Femur (tissue), 1 donor: ENCODE results near the gene MYLIP.

Source experiments
- DNase-seq: peaks from one replicate; pipeline ENCODE4 v3.0.0-alpha.2; 2017

The MYLIP gene

GRCh38 chr6:16108419-16108818, 20.5 kb upstream of the MYLIP start:
- no peak for DNase-seq

DNA sequence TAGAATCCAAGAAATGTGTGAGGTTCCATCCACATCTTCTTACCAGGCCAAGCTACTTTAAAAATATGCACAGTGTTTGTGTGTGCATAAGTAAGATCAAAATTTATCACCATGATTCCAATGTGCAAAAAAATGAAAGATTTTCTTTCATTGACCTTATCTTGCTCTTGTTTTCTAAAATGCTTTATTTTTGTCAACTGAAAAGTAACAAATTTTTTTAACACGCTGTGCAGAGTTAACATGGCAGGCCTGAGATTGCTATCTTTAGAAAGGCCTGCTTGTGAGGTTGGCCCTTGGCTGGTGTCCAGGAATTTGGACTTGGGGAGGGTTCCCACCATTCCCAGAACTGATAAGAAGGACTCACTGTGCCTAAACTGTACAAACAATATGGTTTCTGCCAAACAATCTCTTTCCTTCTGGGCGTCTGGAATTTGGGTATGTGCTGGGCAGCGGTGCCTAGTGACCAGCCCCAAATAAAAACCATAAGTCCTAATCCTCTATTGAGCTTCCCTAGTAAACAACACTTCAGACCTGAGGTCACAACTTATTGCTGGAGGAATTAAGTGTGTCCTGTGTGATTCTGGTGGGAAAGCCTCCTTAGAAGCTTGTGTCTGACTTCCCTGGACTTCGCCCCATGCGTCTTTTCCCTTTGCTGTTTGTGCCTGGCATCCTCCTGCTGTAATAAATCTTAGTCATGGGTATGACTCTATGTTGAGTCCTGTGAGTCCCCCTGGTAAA, 19.8 kb upstream of the MYLIP start:
- no peak for DNase-seq

DNA sequence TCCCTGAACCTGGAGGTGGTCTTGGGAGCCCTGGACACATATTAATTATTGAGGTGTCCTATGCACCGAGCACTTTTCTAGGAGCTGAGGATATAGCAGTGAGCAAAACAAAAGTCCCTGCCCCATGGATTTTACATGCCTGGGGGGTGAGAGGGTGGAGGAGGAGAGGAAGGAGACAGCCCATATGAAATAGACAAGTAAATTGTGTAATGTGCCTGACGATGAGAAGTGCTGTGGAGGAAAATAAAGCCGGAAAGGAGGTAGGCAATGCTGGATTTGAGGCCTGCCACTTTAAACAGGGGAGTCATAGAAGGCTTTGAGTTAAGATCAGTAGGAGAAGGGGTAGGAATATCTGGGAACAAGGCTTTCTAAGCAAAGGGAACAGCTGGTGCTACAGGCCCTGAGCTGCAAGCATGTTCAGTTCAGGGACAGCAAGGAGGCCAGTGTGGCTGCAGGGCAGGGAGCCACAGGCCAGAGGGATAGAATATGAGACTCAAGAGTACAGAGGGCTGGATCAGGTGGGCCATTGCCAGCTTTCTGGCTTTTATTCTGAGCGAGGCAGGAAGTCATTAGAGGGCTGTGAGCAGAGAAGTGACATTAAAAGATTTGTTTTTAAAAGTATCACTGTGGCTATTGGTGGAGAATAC, 19.1 kb upstream of the MYLIP start:
- no peak for DNase-seq

DNA sequence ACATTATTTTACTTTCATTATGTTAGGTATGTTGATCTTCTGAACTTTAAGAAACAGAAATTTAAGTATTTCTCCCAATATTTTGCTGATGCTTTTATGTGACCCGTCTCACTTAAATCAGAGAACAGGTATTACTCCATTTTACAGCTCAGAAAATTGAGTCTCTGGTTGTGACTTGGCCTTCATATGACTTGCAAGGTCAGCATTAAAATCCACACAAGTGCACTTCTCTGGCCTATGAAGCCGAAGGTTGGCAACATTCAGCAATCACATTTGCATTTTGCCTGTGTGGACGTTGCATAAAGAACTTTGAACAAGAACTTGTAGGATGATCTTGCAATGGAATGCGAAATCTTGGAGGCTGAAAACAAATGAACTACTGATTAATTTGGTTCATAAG, 10.1 kb upstream of the MYLIP start:
- DNase-seq, result no peak

DNA sequence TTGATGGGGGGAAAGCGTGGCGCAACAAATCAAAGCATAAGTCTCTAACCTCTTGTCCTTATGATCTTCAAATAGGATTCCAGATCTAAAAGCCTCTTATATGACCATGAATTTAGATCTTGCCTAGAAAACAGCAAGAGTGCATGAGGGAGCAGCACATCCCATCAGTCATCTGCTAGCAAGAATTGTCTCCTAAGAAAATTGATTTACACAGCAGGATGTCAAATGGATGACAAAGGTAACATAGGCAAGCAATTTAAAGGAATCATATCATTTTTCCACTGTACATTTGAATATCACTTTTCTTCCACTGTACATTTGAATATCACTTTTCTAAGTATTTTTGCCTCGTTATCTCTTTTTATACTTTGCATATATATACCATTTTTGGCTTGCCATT, 7.5 kb upstream of the MYLIP start:
- no peak for DNase-seq

DNA sequence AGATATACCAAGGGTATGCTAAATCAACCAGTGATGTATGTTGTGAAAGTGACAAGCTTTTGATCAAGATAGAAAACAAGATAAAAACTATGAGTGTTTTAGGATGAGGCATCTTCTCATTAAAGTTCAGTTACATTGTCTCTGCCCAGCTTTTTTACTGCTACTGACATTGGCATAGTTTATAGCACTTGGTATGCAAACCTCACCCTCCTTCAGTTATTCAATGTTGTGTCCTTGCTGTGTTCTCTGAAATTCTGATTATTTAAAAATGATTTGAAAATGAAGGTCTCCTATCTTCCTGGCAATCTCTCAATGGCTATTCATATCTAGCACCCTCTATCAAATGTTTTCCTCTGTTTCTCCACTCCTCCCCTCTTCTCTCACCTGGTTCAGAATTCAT, 6.7 kb upstream of the MYLIP start:
- DNase-seq, result no peak

- DNase-seq, result no peak
Observed at GRCh38 chr6:16124198-16125180, 4.4 kb upstream of the MYLIP start.

GRCh38 chr6:16126056-16126455, 2.8 kb upstream of the MYLIP start:
- no peak for DNase-seq

- no peak for DNase-seq
Observed at GRCh38 chr6:16126861-16127260, 2.0 kb upstream of the MYLIP start.

- DNase-seq, result no peak
Observed at GRCh38 chr6:16127471-16127870, 1.4 kb upstream of the MYLIP start.

DNA sequence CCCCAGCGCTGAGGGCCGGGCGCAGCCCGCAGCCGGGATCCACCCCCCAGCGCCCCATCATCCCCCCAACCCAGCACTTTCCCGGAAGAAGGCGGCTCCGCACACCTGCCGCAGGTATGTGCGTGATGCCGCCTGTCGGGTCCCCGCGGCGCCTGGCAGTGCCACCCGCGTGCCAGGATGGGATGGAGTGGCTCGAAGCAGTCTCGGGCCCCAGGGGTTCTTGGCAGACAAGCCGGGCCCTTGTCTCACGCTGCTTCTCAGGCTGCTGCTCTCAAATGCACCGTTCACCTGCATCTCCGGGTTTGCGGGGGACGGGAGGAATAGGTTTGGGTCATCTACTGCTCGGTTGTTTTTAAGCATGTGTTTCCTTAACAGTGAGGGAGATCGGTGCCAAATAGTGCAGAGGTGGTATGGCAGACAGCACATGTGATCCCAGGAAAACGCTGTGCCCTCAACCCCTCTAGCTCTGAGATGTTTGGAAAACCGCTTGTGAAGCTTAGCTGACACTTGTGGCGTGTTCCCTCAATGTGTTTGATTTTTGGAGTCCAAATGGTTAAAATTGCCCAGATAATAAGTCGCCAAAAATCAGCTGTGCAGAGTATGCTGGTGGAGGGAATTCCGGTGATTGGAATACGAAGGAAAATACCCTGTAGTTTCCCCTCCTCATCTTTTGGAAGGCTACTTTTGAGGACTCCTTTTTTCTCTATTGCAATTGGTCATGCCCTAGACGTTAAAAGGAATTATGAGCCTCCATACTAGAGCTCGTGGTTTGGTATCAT, 926 bp downstream of the MYLIP start:
- peak; percentile 55 for DNase-seq

GRCh38 chr6:16130437-16130891, 1.6 kb downstream of the MYLIP start:
- DNase-seq, result no peak

DNA sequence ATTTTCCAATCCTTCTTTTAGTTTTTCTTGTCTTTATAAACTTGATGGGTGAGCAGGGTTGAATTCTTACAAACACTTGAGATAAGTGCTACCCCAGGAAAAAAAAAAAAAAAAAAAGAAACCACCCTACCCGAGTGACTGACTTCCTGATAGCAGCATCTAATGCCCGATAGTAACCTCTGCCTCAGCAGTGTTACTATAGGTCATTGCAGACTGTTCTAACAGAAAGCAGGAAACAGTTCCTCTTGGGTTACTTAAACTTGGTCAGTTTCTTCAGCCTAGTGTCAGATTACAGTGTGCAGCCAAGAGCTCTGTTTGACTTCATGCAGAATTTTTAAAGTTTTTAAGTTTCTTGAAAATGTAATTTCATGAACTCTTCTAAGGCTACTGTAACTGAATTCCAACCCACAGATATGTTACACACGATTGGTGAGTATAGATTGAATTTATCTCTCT, 2.1 kb downstream of the MYLIP start:
- peak; percentile 78 for DNase-seq

GRCh38 chr6:16132909-16133308, 4.0 kb downstream of the MYLIP start:
- DNase-seq, result no peak

DNA sequence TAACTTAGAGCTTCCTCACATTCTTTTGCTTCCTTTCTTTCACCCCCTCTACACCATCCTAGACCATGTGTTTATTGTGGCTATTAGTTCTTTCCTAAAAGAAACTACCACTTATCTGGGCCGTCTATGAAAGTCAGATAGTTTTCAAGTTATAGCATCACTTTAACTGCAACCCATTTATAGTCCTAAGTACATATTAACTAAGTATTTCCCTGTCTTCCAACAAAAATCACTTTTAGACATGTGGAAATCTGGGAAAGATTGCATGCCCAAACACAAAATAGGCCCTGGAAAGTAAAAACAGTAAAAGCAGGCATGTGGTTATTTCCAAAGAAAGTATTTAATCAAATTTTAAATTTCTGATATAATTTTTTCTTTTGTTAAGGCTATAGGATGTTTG, 5.5 kb downstream of the MYLIP start:
- DNase-seq, result no peak

- DNase-seq, result no peak
Observed at GRCh38 chr6:16135066-16135465, 6.2 kb downstream of the MYLIP start.

- no peak for DNase-seq
Observed at GRCh38 chr6:16136091-16136490, 7.2 kb downstream of the MYLIP start.

DNA sequence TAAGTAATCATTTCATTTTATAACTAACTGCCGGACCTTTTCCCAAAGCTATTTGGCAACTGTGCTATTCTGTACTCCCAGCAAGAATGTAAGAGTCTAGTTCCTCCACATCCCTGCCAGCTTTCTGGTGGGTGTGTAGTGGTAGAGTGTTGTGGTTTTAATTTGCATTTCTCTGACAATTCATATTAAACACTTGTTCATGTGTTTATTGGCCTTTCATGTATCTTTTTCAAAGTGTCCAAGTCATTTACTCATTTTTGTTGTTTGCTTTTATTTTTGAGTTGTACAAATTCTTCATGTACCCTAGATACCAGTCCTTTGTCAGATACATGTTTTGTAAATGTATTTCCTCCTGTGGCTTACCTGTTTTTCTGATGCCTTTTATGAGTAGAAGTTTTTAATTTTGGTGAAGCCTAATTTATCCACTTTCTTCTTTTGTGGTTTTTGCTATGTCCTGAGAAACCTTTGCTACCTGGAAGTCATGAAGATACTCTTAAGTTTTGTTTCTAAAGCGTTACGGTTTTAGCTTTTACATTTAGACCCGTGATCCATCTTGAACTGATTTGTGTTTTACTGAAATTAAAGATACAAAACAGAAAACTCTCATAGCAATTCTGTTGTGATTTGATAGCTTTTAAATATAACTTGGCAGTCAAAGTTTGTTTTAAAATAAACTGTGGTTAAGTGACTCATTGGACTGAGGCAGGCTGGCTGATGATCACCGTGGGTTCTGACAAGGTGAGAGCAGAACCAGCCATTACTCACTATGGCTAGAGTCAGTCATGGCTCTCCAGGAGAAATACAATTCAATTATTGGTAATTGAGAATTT, 8.0 kb downstream of the MYLIP start:
- no peak for DNase-seq

DNA sequence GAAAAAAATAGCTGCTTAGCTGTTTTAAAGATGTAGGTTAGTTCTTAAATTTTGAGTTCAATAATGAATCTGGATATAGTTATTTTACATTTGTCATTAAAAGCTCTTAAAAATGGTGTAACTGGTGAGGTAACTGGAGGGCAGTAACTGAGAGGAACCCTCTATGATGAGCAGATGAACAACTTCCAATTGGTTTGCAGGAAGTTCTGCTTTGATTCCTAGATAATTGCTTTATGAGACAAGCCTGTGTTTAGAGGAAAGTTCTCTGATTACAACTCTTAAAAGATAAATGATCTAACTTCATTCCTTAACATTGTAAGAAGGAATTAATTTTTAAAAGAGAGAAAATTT, 8.5 kb downstream of the MYLIP start:
- no peak for DNase-seq

- no peak for DNase-seq
Observed at GRCh38 chr6:16139556-16139955, 10.7 kb downstream of the MYLIP start.

GRCh38 chr6:16140607-16141006, 11.7 kb downstream of the MYLIP start:
- no peak for DNase-seq

DNA sequence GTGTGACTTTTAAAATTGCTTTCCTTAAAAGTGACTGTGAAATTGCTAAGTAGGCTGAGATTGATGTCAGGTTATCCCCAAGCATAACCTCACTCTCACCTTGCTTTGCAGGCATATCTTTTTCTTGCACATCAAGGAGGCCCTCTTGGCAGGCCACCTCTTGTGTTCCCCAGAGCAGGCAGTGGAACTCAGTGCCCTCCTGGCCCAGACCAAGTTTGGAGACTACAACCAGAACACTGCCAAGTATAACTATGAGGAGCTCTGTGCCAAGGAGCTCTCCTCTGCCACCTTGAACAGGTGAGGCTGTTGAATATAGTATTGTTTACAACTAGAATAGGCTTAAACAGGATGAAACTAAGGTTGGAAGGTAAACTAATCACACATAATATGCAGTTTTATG, 12.6 kb downstream of the MYLIP start:
- DNase-seq, result no peak
